ENCODE data around the gene TMC1.
"Not testable (repeated sequence)": the region's sequence is repeated elsewhere in the genome, so short reads cannot be mapped to it uniquely, and the experiment has no call there.

TMC1 gene

DNA sequence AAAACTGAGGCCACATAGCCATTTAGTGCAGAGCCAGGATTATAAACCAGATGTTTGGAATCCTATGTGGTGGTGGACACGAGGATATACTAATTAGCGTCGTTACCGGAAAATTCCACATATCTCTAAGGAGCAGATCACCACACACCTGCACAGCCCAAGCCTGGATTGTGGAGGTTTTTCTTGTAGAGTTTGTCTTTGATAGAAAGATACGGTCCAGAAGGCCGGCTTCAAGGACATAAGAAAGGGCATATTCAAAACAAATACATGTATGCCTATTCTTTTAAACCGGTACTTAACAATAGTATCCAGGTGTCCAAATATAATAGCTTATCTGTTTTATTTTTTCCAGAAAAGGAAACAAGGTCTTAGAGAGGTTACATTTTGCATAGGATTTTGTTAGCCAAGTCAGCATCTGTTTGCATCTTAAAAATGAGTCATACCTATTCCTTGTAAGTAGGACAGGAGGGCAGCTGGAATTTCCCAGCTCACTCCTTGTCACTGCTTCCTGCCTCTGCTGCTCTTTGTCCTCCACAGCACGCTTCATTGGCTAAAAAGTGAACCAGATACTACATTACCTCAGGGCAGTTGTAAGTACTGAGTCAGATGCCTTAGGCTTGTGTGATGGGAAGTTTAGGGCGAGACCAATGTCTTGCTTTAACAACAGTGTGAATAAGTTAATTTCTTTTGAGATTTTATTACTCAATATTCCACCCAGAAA lies 3.6 kb downstream of the TMC1 start:
- peak in 4 of 51 donors; percentile 2 to 22 (median 7) for DNase-seq

GRCh38 chr9:72526901-72527800 lies 5.7 kb downstream of the TMC1 start:
- DNase-seq: peak; percentile 4 to 82 (median 55)

DNA sequence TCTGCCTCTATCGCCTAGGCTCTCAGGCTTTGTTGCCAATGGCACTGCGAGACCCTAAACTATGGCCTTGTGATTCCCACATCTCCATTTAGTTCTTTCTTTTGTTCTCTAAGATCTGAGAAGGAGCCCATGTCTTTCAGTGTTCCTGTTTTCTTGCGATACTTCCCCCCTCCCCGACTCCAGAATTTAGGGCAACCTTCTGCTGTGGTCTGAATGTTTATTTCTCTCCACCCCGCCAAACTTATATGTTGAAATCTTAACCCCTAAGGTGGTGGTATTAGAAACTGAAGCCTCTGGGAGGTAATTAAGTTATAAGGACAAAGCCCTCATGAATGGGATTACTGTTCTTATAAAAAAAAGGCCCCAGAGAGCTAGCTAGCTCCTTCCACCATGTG lies 6.4 kb downstream of the TMC1 start:
- DNase-seq: peak in 1 of 51 donors; percentile 43

DNA sequence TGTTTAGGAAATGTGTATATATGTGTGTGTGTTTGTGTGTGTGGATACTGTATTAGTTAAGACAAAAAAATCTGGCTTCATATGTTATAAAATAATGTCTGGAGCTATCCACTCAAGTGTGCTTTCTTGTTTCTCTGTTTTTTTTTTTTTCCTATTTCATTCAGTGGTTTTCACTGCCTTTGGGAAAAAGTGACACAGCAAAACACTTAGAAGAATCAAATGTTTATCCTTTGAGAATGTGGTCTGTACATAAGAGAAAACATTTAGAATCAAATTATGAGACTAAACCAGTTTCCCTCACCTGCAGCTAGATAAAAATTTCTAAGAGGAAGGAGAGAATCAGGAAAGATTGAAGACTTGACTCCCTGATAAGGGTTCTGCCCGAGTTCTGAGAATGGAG lies 8.1 kb downstream of the TMC1 start:
- DNase-seq: no peak

GRCh38 chr9:72533322-72533721 lies 11.9 kb downstream of the TMC1 start:
- DNase-seq: no peak

- no peak for DNase-seq
Observed at GRCh38 chr9:72534931-72535330, 13.5 kb downstream of the TMC1 start.

GRCh38 chr9:72537011-72537545 lies 15.7 kb downstream of the TMC1 start:
- no peak for DNase-seq

DNA sequence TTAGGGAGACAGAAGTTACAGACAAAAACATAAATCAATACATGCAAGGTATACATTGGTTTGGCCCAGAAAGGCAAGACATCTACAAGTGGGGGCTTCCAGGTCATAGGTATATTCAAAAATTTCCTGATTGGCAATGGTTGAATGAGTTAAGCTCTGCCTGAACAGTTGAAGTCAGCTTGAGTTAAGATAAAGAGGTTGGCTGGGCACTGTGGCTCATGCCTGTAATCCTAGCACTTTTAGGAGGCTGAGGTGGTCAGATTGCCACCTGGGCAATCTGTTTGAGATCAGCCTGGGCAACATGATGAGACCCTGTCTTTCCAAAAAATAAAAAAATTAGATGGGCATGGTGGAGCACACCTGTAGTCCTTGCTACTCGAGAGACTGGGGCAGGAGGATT lies 16.3 kb downstream of the TMC1 start:
- no peak for DNase-seq

DNA sequence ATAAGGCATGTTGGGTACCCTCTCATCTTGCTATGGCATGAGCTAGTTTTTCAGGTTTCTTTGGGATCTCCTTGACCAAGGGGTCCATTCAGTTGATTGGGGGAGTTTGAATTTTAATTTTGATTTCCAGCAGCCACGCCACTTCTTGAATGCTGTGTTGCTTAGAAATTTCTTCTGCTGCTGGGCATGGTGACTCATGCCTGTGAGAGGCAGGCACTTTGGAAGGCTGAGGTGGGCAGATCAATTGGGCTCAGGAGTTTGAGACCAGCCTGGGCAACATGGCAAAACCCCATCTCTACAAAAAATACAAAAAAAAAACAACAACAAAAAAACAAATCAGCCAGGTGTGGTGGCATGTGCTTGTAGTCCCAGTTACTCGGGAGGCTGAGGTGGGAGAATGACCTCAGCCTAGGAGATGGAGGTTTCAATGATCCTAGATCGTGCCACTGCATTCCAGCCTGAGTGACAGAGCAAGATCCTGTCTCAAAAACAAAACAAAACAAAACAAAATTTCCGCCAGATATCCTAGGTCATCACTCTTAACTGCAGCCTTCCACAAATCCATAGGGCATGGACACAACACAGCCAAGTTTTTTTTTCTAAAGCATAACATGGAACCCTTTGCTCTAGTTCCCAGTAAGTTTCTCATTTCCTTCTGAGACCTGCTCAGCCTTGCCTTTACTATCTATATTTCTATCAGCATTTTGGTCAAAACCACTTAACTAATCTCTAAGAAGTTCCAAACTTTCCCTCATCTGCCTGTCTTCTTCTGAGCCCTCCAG lies 17.7 kb downstream of the TMC1 start:
- DNase-seq: no peak

DNA sequence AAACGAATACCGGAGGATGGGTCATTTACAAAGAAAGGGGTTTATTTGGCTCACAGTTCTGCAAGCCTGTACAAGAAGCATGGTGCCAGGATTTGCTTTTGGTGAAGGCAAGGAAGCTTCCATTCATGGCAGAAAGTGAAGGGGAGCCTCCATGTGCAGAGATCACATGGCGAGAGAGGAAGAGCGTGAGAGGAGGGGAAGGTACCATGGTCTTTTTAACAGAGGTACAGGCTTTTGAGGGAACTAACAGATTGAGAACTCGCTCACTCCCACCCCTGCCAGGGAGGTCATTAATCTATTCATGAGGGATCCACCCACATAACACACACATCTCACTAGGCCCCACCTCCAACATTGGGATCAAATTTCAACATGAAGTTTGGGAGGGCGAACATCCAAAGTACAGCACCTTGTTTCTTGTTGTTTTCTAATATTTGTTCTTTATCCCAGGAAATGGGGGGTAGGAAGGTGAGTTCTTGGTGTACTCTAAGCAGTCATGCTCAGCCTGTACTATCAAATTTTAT lies 18.5 kb downstream of the TMC1 start:
- no peak for DNase-seq

- DNase-seq: no peak
Observed at GRCh38 chr9:72540348-72540873, 19.0 kb downstream of the TMC1 start.

GRCh38 chr9:72542537-72542833 lies 21.1 kb downstream of the TMC1 start:
- DNase-seq: not testable (repeated sequence)

GRCh38 chr9:72542917-72543316 lies 21.5 kb downstream of the TMC1 start:
- no peak for DNase-seq

- no peak for DNase-seq
Observed at GRCh38 chr9:72551306-72551705, 29.9 kb downstream of the TMC1 start.

GRCh38 chr9:72552356-72552755 lies 30.9 kb downstream of the TMC1 start:
- no peak for DNase-seq

DNA sequence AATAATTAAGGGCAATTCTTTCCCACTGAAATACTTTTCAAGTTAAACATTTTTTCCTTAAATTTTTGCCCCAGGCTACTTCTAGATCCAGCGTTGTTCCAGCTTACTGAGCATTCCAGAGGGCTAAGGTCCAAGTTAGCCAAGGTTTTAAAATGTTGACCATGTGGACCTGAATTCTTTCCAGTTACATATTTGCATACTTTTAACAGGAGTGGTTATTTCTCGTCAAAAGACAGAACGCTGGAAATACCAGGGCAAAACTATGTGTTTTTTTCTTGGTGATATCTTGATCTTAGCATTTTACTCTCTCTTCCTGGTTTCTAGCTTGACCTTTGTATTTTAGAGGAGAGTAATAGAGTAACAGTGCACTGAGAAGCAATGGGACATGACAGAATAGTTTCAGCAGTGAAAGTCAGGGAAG lies 32.8 kb downstream of the TMC1 start:
- DNase-seq: no peak

- no peak for DNase-seq
Observed at GRCh38 chr9:72557549-72557948, 36.1 kb downstream of the TMC1 start.

- no peak for DNase-seq
Observed at GRCh38 chr9:72560086-72560485, 38.7 kb downstream of the TMC1 start.

GRCh38 chr9:72563806-72564205 lies 42.4 kb downstream of the TMC1 start:
- DNase-seq: no peak

- DNase-seq: peak in 1 of 51 donors; percentile 12
Observed at GRCh38 chr9:72564479-72565281, 43.3 kb downstream of the TMC1 start.

- no peak for DNase-seq
Observed at GRCh38 chr9:72565535-72565934, 44.1 kb downstream of the TMC1 start.

All from hypothalamus (tissue), 51 donors.